Activated T-cell treated with anti-CD3 and anti-CD28 coated beads for 4 hours (primary cell): ENCODE measurements around the gene HEBP1.

Source experiments
- DNase-seq: peaks from one replicate; pipeline ENCODE4 v3.0.0-alpha.2; 2020

HEBP1 gene

GRCh38 chr12:13022851-13023271 lies 22.8 kb upstream of the HEBP1 start:
- no peak for DNase-seq

- DNase-seq, result no peak
Observed at GRCh38 chr12:13011098-13011497, 11.0 kb upstream of the HEBP1 start.

GRCh38 chr12:13008741-13009380 lies 8.8 kb upstream of the HEBP1 start:
- no peak for DNase-seq

GRCh38 chr12:13007496-13008233 lies 7.6 kb upstream of the HEBP1 start:
- no peak for DNase-seq

- no peak for DNase-seq
Observed at GRCh38 chr12:13005649-13006048, 5.6 kb upstream of the HEBP1 start.

GRCh38 chr12:13004986-13005385 lies 4.9 kb upstream of the HEBP1 start:
- no peak for DNase-seq

GRCh38 chr12:13004361-13004760 lies 4.3 kb upstream of the HEBP1 start:
- DNase-seq, result no peak

GRCh38 chr12:13002301-13003097 lies 2.4 kb upstream of the HEBP1 start:
- no peak for DNase-seq

GRCh38 chr12:13001775-13002040 lies 1.6 kb upstream of the HEBP1 start:
- DNase-seq, result no peak

GRCh38 chr12:13000925-13001774 lies 1.1 kb upstream of the HEBP1 start:
- DNase-seq, result no peak

- DNase-seq, result peak; percentile 17
Observed at GRCh38 chr12:13000616-13000924, 505 bp upstream of the HEBP1 start.

- no peak for DNase-seq
Observed at GRCh38 chr12:12999271-12999958, 650 bp downstream of the HEBP1 start.

GRCh38 chr12:12998248-12998647 lies 1.8 kb downstream of the HEBP1 start:
- DNase-seq, result no peak

- no peak for DNase-seq
Observed at GRCh38 chr12:12997734-12998133, 2.3 kb downstream of the HEBP1 start.

GRCh38 chr12:12997156-12997555 lies 2.9 kb downstream of the HEBP1 start:
- no peak for DNase-seq

GRCh38 chr12:12996209-12996608 lies 3.9 kb downstream of the HEBP1 start:
- DNase-seq, result no peak

GRCh38 chr12:12995088-12995487 lies 5.0 kb downstream of the HEBP1 start:
- no peak for DNase-seq

GRCh38 chr12:12993367-12993766 lies 6.7 kb downstream of the HEBP1 start:
- DNase-seq, result no peak

- no peak for DNase-seq
Observed at GRCh38 chr12:12992418-12993130, 7.5 kb downstream of the HEBP1 start.

GRCh38 chr12:12990700-12991468 lies 9.2 kb downstream of the HEBP1 start:
- DNase-seq, result no peak

GRCh38 chr12:12987421-12987820 lies 12.6 kb downstream of the HEBP1 start:
- DNase-seq, result no peak
